Neural cell (in vitro differentiated cells): Measurements from ENCODE around the gene PACC1. TPM values are rescaled to one million over a fixed set of nuclear protein-coding genes. Genes with fewer than 3 reads are reported as not detected.

Experiments used
- H2AFZ ChIP-seq: fragments of 200-600, 300-800 bp; sonication (generic), shearing (Covaris generic); 2 replicates; pipeline ENCODE4 v1.6.0; 2014; ENCODE audit warnings: low read depth, mild to moderate bottlenecking, antibody characterized with exemption, low read length, moderate library complexity
- H3F3A ChIP-seq: fragments of 200-600 bp; shearing (Covaris generic); 2 replicates; pipeline ENCODE4 v1.6.1; 2016; ENCODE audit warnings: mild to moderate bottlenecking, moderate library complexity, mixed read lengths, antibody characterized with exemption, low read length; ENCODE audit not compliant: insufficient read depth, poor library complexity, severe bottlenecking
- H3K27ac ChIP-seq: fragments of 200-600, 300-800 bp; sonication (generic), shearing (Covaris generic); 2 replicates; pipeline ENCODE4 v1.5.1; 2014; ENCODE audit warnings: mild to moderate bottlenecking, low read length, moderate library complexity
- H3K27me3 ChIP-seq: fragments of 300-800, 200-600 bp; sonication (generic), shearing (Covaris generic); 2 replicates; pipeline ENCODE4 v1.6.0; 2014; ENCODE audit warnings: mild to moderate bottlenecking, low read depth, low read length, moderate library complexity; ENCODE audit not compliant: insufficient read depth
- H3K36me3 ChIP-seq: fragments of 300-800, 200-600 bp; sonication (generic), shearing (Covaris generic); 2 replicates; pipeline ENCODE4 v1.5.1; 2014; ENCODE audit warnings: mild to moderate bottlenecking, antibody characterized with exemption, low read length, moderate library complexity; ENCODE audit not compliant: insufficient read depth
- H3K4me2 ChIP-seq: fragments of 300-800, 200-600 bp; sonication (generic), shearing (Covaris generic); 2 replicates; pipeline ENCODE4 v1.6.0; 2014; ENCODE audit warnings: mild to moderate bottlenecking, low read length
- H3K4me3 ChIP-seq: fragments of 300-800, 200-600 bp; sonication (generic), shearing (Covaris generic); 2 replicates; pipeline ENCODE4 v1.5.1; 2014; ENCODE audit warnings: mild to moderate bottlenecking, low read length, moderate library complexity
- H3K79me2 ChIP-seq: fragments of 200-600 bp; shearing (Covaris generic); replicated peaks from 2 replicates; pipeline ENCODE4 v1.6.0; 2014; ENCODE audit warnings: mild to moderate bottlenecking, low read length, moderate library complexity; ENCODE audit not compliant: insufficient read depth
- H3K9ac ChIP-seq: fragments of 300-800, 200-600 bp; sonication (generic), shearing (Covaris generic); 2 replicates; pipeline ENCODE4 v1.6.1; 2016; ENCODE audit warnings: mild to moderate bottlenecking, low read length, mixed read lengths
- H3K9me2 ChIP-seq: fragments of 200-600 bp; shearing (Covaris generic); 2 replicates; pipeline ENCODE4 v1.6.1; 2016; ENCODE audit warnings: mild to moderate bottlenecking, low read length, mixed read lengths; ENCODE audit not compliant: insufficient read depth
- H3K9me3 ChIP-seq: fragments of 200-600, 300-800 bp; sonication (generic), shearing (Covaris generic); 2 replicates; pipeline ENCODE4 v1.6.1; 2016; ENCODE audit warnings: mild to moderate bottlenecking, mixed run types, low read length, moderate library complexity, mixed read lengths
- H4K20me1 ChIP-seq: fragments of 200-600 bp; shearing (Covaris generic); 2 replicates; pipeline ENCODE4 v1.6.1; 2016; ENCODE audit warnings: mild to moderate bottlenecking, mixed run types; ENCODE audit not compliant: insufficient read depth
- EP300 ChIP-seq: fragments of 450-650 bp; conservative IDR thresholded peaks from 2 replicates; pipeline ENCODE4 v1.6.1; 2014; ENCODE audit warnings: antibody characterized with exemption, mild to moderate bottlenecking, moderate library complexity; ENCODE audit not compliant: poor library complexity, severe bottlenecking
- EZH2 ChIP-seq: fragments of 200-600, 300-800 bp; shearing (Covaris generic), sonication (generic); IDR thresholded peaks from 2 replicates; pipeline ENCODE4 v1.6.1; 2014; ENCODE audit warnings: antibody characterized with exemption, low read length, borderline replicate concordance, mild to moderate bottlenecking; ENCODE audit not compliant: insufficient read depth, poor library complexity, severe bottlenecking
- MXI1 ChIP-seq: fragments of 450-650 bp; conservative IDR thresholded peaks from 2 replicates; pipeline ENCODE4 v1.6.1; 2014; ENCODE audit warnings: antibody characterized with exemption, mild to moderate bottlenecking; ENCODE audit not compliant: poor library complexity, severe bottlenecking
- POLR2AphosphoS5 ChIP-seq: IDR thresholded peaks from 2 replicates; pipeline ENCODE4 v1.6.1; 2012
- RAD21 ChIP-seq: fragments of 450-650 bp; conservative IDR thresholded peaks from 2 replicates; pipeline ENCODE4 v1.6.1; 2014; ENCODE audit warnings: antibody characterized with exemption, mild to moderate bottlenecking, moderate library complexity
- SMC3 ChIP-seq: fragments of 450-650 bp; conservative IDR thresholded peaks from 2 replicates; pipeline ENCODE4 v1.6.1; 2014; ENCODE audit warnings: antibody characterized with exemption, mild to moderate bottlenecking, moderate library complexity; ENCODE audit not compliant: poor library complexity
- TAF1 ChIP-seq: IDR thresholded peaks from 2 replicates; pipeline ENCODE4 v1.6.1; 2012; ENCODE audit warnings: low read depth
- polyA plus RNA-seq: library from polyadenylated mRNA; depleted of rRNA; stranded (reverse); fragments of >200 nt; gene quantifications from 2 replicates; pipeline ENCODE4 v1.2.3, GENCODE V29; 2014
- TF ChIP-seq, protein P1 (sequence below): IDR thresholded peaks from 2 replicates; pipeline ENCODE4 v1.6.1; 2012; ENCODE audit warnings: borderline replicate concordance
- TF ChIP-seq, protein P2 (sequence below): fragments of 450-650 bp; IDR thresholded peaks from 2 replicates; pipeline ENCODE4 v1.5.1; 2014; ENCODE audit warnings: antibody characterized with exemption, mild to moderate bottlenecking, moderate library complexity; ENCODE audit not compliant: poor library complexity, severe bottlenecking

PACC1 gene
- polyA plus RNA-seq, 1 donor from 2014 or later, result 33.3 TPM

DNA sequence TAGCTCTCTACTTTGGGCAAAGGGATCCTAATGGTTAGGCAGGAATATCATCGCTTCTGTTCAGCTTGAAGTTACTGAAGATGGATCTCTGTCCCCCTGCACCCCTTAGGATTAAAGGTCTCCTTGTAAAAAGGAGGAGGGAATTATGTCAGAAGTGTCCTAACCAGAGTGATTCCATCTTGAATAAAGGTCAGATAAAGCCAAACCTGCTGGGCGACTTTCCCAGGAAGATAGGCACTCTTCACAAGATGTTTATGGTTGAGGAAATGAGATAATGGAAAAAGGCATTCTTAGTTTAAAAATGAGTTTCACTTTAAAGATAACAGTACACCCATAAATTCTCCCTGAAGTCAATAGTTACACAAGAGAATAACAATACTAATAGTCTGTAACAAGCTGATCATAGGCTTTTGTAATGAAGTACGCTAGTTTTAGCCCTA lies 16.3 kb upstream of the PACC1 start:
- H3K4me3 ChIP-seq, result no peak overlapping the region

DNA sequence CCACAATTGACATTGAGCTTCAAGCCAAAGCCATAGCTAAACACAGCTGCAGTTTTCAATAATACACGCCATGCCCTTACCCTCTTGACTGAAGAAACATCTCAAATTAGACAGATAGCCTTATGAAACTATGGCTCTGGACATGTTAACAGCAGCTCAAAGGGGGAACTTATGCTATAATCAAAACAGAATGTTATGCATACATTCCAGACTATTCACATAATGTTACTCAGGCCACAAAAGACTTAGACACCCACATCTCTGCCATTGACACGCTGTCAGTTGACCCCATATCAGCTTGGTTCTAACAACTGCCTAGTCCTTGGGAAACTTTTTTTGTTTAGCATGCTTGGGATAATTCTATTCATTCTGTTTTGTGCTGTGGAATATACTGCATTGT lies 15.7 kb upstream of the PACC1 start:
- Histone ChIP-seq H3K9ac (no peak overlapping the region), H3K27ac (no peak overlapping the region), H4K20me1 (no peaks in the 10 kb centered on the region), H2AFZ (no peak overlapping the region), H3K27me3 (peaks cover 6% of the 10 kb centered on the region), H3K36me3 (no peaks in the 10 kb centered on the region), H3K4me2 (no peak overlapping the region), H3K4me3 (no peak overlapping the region), H3F3A (no peaks in the 10 kb centered on the region), H3K9me3 (no peaks in the 10 kb centered on the region), H3K79me2 (no peaks in the 10 kb centered on the region), H3K9me2 (no peaks in the 10 kb centered on the region)
- no peak for TF ChIP-seq RAD21
- no peak for TF ChIP-seq TAF1
- TF ChIP-seq MXI1, result no peak
- TF ChIP-seq EP300, result no peak
- TF ChIP-seq, protein P1, sequence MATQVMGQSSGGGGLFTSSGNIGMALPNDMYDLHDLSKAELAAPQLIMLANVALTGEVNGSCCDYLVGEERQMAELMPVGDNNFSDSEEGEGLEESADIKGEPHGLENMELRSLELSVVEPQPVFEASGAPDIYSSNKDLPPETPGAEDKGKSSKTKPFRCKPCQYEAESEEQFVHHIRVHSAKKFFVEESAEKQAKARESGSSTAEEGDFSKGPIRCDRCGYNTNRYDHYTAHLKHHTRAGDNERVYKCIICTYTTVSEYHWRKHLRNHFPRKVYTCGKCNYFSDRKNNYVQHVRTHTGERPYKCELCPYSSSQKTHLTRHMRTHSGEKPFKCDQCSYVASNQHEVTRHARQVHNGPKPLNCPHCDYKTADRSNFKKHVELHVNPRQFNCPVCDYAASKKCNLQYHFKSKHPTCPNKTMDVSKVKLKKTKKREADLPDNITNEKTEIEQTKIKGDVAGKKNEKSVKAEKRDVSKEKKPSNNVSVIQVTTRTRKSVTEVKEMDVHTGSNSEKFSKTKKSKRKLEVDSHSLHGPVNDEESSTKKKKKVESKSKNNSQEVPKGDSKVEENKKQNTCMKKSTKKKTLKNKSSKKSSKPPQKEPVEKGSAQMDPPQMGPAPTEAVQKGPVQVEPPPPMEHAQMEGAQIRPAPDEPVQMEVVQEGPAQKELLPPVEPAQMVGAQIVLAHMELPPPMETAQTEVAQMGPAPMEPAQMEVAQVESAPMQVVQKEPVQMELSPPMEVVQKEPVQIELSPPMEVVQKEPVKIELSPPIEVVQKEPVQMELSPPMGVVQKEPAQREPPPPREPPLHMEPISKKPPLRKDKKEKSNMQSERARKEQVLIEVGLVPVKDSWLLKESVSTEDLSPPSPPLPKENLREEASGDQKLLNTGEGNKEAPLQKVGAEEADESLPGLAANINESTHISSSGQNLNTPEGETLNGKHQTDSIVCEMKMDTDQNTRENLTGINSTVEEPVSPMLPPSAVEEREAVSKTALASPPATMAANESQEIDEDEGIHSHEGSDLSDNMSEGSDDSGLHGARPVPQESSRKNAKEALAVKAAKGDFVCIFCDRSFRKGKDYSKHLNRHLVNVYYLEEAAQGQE, result no peak
- TF ChIP-seq, protein P2, sequence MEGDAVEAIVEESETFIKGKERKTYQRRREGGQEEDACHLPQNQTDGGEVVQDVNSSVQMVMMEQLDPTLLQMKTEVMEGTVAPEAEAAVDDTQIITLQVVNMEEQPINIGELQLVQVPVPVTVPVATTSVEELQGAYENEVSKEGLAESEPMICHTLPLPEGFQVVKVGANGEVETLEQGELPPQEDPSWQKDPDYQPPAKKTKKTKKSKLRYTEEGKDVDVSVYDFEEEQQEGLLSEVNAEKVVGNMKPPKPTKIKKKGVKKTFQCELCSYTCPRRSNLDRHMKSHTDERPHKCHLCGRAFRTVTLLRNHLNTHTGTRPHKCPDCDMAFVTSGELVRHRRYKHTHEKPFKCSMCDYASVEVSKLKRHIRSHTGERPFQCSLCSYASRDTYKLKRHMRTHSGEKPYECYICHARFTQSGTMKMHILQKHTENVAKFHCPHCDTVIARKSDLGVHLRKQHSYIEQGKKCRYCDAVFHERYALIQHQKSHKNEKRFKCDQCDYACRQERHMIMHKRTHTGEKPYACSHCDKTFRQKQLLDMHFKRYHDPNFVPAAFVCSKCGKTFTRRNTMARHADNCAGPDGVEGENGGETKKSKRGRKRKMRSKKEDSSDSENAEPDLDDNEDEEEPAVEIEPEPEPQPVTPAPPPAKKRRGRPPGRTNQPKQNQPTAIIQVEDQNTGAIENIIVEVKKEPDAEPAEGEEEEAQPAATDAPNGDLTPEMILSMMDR, result no peak
- TF ChIP-seq SMC3, result no peak
- TF ChIP-seq POLR2AphosphoS5, result no peak
- TF ChIP-seq EZH2, result no peak

More for the DNA sequence above, 16.3 kb upstream of the PACC1 start:
- Histone ChIP-seq H3F3A (no peaks in the 10 kb centered on the region), H3K9ac (no peak overlapping the region), H3K9me3 (no peaks in the 10 kb centered on the region), H4K20me1 (no peaks in the 10 kb centered on the region), H3K36me3 (no peaks in the 10 kb centered on the region), H3K27ac (no peak overlapping the region), H3K4me2 (no peak overlapping the region), H3K9me2 (no peaks in the 10 kb centered on the region), H3K27me3 (peaks cover 6% of the 10 kb centered on the region), H2AFZ (no peak overlapping the region), H3K79me2 (no peaks in the 10 kb centered on the region)
- no peak for TF ChIP-seq EZH2
- no peak for TF ChIP-seq RAD21
- TF ChIP-seq MXI1, result no peak
- no peak for TF ChIP-seq TAF1
- TF ChIP-seq, protein P2, result no peak
- TF ChIP-seq, protein P1, result no peak
- TF ChIP-seq SMC3, result no peak
- TF ChIP-seq POLR2AphosphoS5, result no peak
- no peak for TF ChIP-seq EP300
